MM.1S (cell line): ENCODE measurements around the gene SKAP2.

Experiments
- CTCF ChIP-seq: fragments of 300-600 bp; sonication (generic); IDR thresholded peaks from 2 replicates; pipeline ENCODE4 v1.5.1; 2016; ENCODE audit warnings: antibody characterized with exemption, low read length, mixed read lengths
- EZH2 ChIP-seq: fragments of 300-600 bp; sonication (generic); optimal IDR thresholded peaks from 2 replicates; pipeline ENCODE3; 2017; ENCODE audit warnings: low read depth, mild to moderate bottlenecking, antibody characterized with exemption, low read length, mixed read lengths
- EZH2phosphoT487 ChIP-seq: fragments of 300-600 bp; sonication (generic); IDR thresholded peaks from 2 replicates; pipeline ENCODE4 v1.6.1; 2018; ENCODE audit warnings: antibody characterized with exemption, low read length

- no peak for TF ChIP-seq CTCF
- no peak for TF ChIP-seq EZH2
- TF ChIP-seq EZH2phosphoT487: no peak
Observed at GRCh38 chr7:26704036-26704435, 160.4 kb downstream of the SKAP2 start.
